HepG2 (cell line): ENCODE measurements around the gene MYO15A. TPM values are rescaled to one million over a fixed set of nuclear protein-coding genes. Genes with fewer than 3 reads are reported as not detected.

Experiments
- ARNTL ChIP-seq: sonication (generic); formaldehyde crosslinking; IDR thresholded peaks from 2 replicates; pipeline ENCODE4 v1.4.0; 2020; ENCODE audit warnings: mild to moderate bottlenecking, missing genetic modification reagents
- BCL6 ChIP-seq: IDR thresholded peaks from 2 replicates; pipeline ENCODE4 v1.6.1; 2016; ENCODE audit warnings: missing genetic modification reagents, missing compliant biosample characterization
- CHD2 ChIP-seq: IDR thresholded peaks from 2 replicates; pipeline ENCODE4 v1.6.1; 2011; ENCODE audit warnings: low read depth, low read length, improper control_type of control experiment
- EED ChIP-seq: sonication (generic); formaldehyde crosslinking; IDR thresholded peaks from 2 replicates; pipeline ENCODE4 v1.5.0; 2020; ENCODE audit warnings: mild to moderate bottlenecking, missing genetic modification reagents
- FOXA1 ChIP-seq, 2 experiments: fragments of 450-650 bp in 1 of 2; sonication (generic) in 1 of 2; formaldehyde crosslinking in 1 of 2; IDR thresholded peaks; 2 replicates each; pipeline versions ENCODE4 v1.4.0 to v1.6.1; 2016 to 2020; ENCODE audit warnings: missing genetic modification reagents in 1 of 2
- FOXC1 ChIP-seq: sonication (generic); formaldehyde crosslinking; IDR thresholded peaks from 2 replicates; pipeline ENCODE4 v1.8.0; 2022; ENCODE audit warnings: mild to moderate bottlenecking, missing genetic modification reagents, borderline replicate concordance
- GATAD1 ChIP-seq: IDR thresholded peaks from 2 replicates; pipeline ENCODE4 v1.6.1; 2016; ENCODE audit warnings: missing genetic modification reagents, missing compliant biosample characterization
- KDM5B ChIP-seq: sonication (generic); formaldehyde crosslinking; IDR thresholded peaks from 2 replicates; pipeline ENCODE4 v1.4.0; 2020; ENCODE audit warnings: missing genetic modification reagents, mild to moderate bottlenecking, borderline replicate concordance
- MXI1 ChIP-seq: IDR thresholded peaks from 3 replicates; pipeline ENCODE4 v1.6.1; 2012; ENCODE audit warnings: low read depth, low read length, inconsistent platforms, borderline replicate concordance
- NFYC ChIP-seq: IDR thresholded peaks from 2 replicates; pipeline ENCODE4 v1.6.1; 2016; ENCODE audit warnings: missing genetic modification reagents, missing compliant biosample characterization
- SKI ChIP-seq: fragments of 450-650 bp; IDR thresholded peaks from one replicate; pipeline ENCODE4 v1.6.1; 2018; ENCODE audit warnings: mild to moderate bottlenecking; ENCODE audit not compliant: partially characterized antibody
- SMYD3 ChIP-seq: sonication (generic); formaldehyde crosslinking; IDR thresholded peaks from 2 replicates; pipeline ENCODE4 v1.8.1; 2023; ENCODE audit warnings: mild to moderate bottlenecking, missing genetic modification reagents
- ZFP1 ChIP-seq: IDR thresholded peaks from 2 replicates; pipeline ENCODE4 v1.6.1; 2016
- ZFX ChIP-seq: sonication (generic); formaldehyde crosslinking; IDR thresholded peaks from 2 replicates; pipeline ENCODE4 v1.4.0; 2020; ENCODE audit warnings: mild to moderate bottlenecking, low read depth, missing genetic modification reagents, moderate library complexity
- ZNF138 ChIP-seq: sonication (generic); formaldehyde crosslinking; IDR thresholded peaks from 2 replicates; pipeline ENCODE4 v1.5.0; 2020; ENCODE audit warnings: mild to moderate bottlenecking, low read depth, missing genetic modification reagents
- ZNF441 ChIP-seq: sonication (generic); formaldehyde crosslinking; IDR thresholded peaks from 2 replicates; pipeline ENCODE4 v1.7.0; 2021; ENCODE audit warnings: missing genetic modification reagents, borderline replicate concordance
- ZNF766 ChIP-seq: sonication (generic); formaldehyde crosslinking; IDR thresholded peaks from 2 replicates; pipeline ENCODE4 v1.5.0; 2020; ENCODE audit warnings: missing genetic modification reagents, borderline replicate concordance
- ZNF839 ChIP-seq: sonication (generic); formaldehyde crosslinking; IDR thresholded peaks from 2 replicates; pipeline ENCODE4 v1.4.0; 2020; ENCODE audit warnings: missing genetic modification reagents, mild to moderate bottlenecking, borderline replicate concordance
- polyA plus RNA-seq, 8 experiments: library from polyadenylated mRNA; depleted of rRNA in 3 of 8; stranded (reverse) in 7 of 8; unstranded in 1 of 8; fragments of >200 nt; fragmentation: Illumina TruSeq in 4 of 8; extraction: Trizol in 4 of 8; gene quantifications; 2 replicates each; pipeline versions ENCODE4 v1.2.1 to v1.2.3, GENCODE V29; 2011 to 2016; ENCODE audit warnings: low read depth in 4 of 8, missing spikeins in 1 of 8, mixed read lengths in 1 of 8; ENCODE audit not compliant: insufficient read depth in 1 of 8
- total RNA-seq, 5 experiments: library from RNA; depleted of rRNA; stranded (reverse); fragments of >200 nt; fragmentation: Illumina TruSeq; extraction: Trizol; gene quantifications; 2 replicates each; pipeline ENCODE4 v1.2.3, GENCODE V29; 2016; ENCODE audit warnings: low read depth in 1 of 5
- TF ChIP-seq, protein P1 (sequence below): sonication (generic); formaldehyde crosslinking; IDR thresholded peaks from 2 replicates; pipeline ENCODE4 v1.5.0; 2020; ENCODE audit warnings: missing genetic modification reagents
- TF ChIP-seq, protein P2 (sequence below): sonication (generic); formaldehyde crosslinking; conservative IDR thresholded peaks from 2 replicates; pipeline ENCODE4 v1.8.0; 2022; ENCODE audit warnings: low read depth, missing genetic modification reagents
- TF ChIP-seq, protein P3 (sequence below): sonication (generic); formaldehyde crosslinking; IDR thresholded peaks from 2 replicates; pipeline ENCODE4 v1.9.0; 2021; ENCODE audit warnings: missing genetic modification reagents, borderline replicate concordance
- TF ChIP-seq, protein P4 (sequence below): sonication (generic); formaldehyde crosslinking; IDR thresholded peaks from 2 replicates; pipeline ENCODE4 v1.5.0; 2020; ENCODE audit warnings: mild to moderate bottlenecking, missing genetic modification reagents

Gene MYO15A
- total and polyA plus RNA-seq, 2 of the 13 experiments (the other 11 are each of a cell fraction or from before 2014, with no cell fraction given) = 0.07 to 0.20 TPM

DNA sequence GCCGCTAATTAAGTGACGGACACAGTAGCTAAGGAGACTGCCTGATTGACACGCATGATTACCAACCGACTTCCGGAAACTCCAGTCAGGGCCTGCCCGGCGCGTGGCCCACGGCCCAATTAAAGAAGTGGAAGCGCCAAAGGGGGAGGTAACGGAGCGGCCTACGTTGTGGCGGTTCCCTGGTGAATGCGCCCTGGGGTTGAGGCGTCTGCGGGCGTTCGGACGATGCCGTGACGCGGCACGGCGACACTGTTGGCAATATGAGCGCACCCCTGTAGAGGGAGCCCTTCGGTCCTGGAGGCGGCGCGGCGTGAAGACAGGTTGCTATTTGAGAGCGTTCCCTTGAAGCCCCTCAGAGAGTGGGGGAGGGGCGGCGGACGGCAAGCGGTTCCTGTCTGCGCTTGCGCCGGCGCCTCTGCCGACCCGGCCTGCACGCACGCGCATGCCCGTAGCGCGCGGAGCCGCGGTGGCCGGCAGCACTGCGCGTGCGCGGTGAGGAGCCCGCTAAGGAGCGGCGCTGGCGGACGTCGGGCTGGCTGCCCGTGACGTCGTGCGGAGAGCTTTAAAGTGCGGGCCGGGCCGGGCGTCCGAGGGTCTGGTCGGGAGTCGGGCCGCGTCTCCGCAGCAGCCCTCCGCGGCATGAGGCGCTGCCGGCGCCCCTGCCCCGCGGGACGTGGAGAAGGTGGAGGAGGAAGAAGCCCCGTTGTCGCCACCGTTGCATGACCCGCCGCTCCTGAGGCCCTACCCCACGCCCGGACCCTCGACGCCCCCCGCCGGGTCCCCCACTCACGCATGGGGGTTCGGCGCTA lies 75.0 kb downstream of the MYO15A start, which contains the start of gene ALKBH5 (continued):
- TF ChIP-seq, protein P1, sequence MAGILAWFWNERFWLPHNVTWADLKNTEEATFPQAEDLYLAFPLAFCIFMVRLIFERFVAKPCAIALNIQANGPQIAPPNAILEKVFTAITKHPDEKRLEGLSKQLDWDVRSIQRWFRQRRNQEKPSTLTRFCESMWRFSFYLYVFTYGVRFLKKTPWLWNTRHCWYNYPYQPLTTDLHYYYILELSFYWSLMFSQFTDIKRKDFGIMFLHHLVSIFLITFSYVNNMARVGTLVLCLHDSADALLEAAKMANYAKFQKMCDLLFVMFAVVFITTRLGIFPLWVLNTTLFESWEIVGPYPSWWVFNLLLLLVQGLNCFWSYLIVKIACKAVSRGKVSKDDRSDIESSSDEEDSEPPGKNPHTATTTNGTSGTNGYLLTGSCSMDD (CRISPR knock-in tag) = no peak
- peak; percentile 17 for TF ChIP-seq SKI
- TF ChIP-seq SMYD3 (CRISPR knock-in tag) = no peak; the same call in 1 of the 2 replicates
- no peak for TF ChIP-seq EED
- peak; percentile 84; the same call in 1 of the 2 replicates for TF ChIP-seq ZNF138 (CRISPR knock-in tag)
- peak; percentile 94 for TF ChIP-seq NFYC (CRISPR knock-in tag)
- peak; percentile 67; the same call in 1 of the 2 replicates for TF ChIP-seq CHD2
- TF ChIP-seq, protein P2, sequence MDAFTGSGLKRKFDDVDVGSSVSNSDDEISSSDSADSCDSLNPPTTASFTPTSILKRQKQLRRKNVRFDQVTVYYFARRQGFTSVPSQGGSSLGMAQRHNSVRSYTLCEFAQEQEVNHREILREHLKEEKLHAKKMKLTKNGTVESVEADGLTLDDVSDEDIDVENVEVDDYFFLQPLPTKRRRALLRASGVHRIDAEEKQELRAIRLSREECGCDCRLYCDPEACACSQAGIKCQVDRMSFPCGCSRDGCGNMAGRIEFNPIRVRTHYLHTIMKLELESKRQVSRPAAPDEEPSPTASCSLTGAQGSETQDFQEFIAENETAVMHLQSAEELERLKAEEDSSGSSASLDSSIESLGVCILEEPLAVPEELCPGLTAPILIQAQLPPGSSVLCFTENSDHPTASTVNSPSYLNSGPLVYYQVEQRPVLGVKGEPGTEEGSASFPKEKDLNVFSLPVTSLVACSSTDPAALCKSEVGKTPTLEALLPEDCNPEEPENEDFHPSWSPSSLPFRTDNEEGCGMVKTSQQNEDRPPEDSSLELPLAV = no peak
- TF ChIP-seq FOXC1 = 0 out of 2 replicates have a peak, but pooled peaks have one; percentile 9
- TF ChIP-seq, protein P3, sequence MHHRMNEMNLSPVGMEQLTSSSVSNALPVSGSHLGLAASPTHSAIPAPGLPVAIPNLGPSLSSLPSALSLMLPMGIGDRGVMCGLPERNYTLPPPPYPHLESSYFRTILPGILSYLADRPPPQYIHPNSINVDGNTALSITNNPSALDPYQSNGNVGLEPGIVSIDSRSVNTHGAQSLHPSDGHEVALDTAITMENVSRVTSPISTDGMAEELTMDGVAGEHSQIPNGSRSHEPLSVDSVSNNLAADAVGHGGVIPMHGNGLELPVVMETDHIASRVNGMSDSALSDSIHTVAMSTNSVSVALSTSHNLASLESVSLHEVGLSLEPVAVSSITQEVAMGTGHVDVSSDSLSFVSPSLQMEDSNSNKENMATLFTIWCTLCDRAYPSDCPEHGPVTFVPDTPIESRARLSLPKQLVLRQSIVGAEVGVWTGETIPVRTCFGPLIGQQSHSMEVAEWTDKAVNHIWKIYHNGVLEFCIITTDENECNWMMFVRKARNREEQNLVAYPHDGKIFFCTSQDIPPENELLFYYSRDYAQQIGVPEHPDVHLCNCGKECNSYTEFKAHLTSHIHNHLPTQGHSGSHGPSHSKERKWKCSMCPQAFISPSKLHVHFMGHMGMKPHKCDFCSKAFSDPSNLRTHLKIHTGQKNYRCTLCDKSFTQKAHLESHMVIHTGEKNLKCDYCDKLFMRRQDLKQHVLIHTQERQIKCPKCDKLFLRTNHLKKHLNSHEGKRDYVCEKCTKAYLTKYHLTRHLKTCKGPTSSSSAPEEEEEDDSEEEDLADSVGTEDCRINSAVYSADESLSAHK (CRISPR knock-in tag) = no peak
- peak; percentile 75 for TF ChIP-seq GATAD1
- TF ChIP-seq, protein P4, sequence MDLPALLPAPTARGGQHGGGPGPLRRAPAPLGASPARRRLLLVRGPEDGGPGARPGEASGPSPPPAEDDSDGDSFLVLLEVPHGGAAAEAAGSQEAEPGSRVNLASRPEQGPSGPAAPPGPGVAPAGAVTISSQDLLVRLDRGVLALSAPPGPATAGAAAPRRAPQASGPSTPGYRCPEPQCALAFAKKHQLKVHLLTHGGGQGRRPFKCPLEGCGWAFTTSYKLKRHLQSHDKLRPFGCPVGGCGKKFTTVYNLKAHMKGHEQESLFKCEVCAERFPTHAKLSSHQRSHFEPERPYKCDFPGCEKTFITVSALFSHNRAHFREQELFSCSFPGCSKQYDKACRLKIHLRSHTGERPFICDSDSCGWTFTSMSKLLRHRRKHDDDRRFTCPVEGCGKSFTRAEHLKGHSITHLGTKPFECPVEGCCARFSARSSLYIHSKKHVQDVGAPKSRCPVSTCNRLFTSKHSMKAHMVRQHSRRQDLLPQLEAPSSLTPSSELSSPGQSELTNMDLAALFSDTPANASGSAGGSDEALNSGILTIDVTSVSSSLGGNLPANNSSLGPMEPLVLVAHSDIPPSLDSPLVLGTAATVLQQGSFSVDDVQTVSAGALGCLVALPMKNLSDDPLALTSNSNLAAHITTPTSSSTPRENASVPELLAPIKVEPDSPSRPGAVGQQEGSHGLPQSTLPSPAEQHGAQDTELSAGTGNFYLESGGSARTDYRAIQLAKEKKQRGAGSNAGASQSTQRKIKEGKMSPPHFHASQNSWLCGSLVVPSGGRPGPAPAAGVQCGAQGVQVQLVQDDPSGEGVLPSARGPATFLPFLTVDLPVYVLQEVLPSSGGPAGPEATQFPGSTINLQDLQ = peak; percentile 48; the same call in 1 of the 2 replicates
- 0 out of 2 replicates have a peak, but pooled peaks have one; percentile 15 for TF ChIP-seq BCL6 (CRISPR knock-in tag)
- 0 out of 2 replicates have a peak, but pooled peaks have one; percentile 22 for TF ChIP-seq ZNF441 (CRISPR knock-in tag)
- TF ChIP-seq KDM5B (CRISPR knock-in tag) = peak; percentile 65
- TF ChIP-seq ZNF839 (CRISPR knock-in tag) = no peak
- peak; percentile 83 for TF ChIP-seq ARNTL (CRISPR knock-in tag)
- TF ChIP-seq ZFP1 (CRISPR knock-in tag) = no peak
- TF ChIP-seq FOXA1 (IDR thresholded peaks at IDR 0.05) = no peak
- TF ChIP-seq FOXA1 (CRISPR knock-in tag; IDR thresholded peaks at IDR 0.05) = 0 out of 2 replicates have a peak, but pooled peaks have one; percentile 29
- peak; percentile 49; the same call in 1 of the 2 replicates for TF ChIP-seq ZNF766
- peak; percentile 89; the same call in 2 of the 3 replicates for TF ChIP-seq MXI1
- peak; percentile 91 for TF ChIP-seq ZFX (CRISPR knock-in tag)
